Measurements from ENCODE around the gene PDS5B. TPM values are rescaled to one million over a fixed set of nuclear protein-coding genes. Genes with fewer than 3 reads are reported as not detected.

The PDS5B gene
- total and polyA plus RNA-seq, 10 of the 15 experiments (the other 5 are each of a cell fraction or from before 2014, with no cell fraction given) = 15.4 to 55.3 (median 30.7) TPM

GRCh38 chr13:32553720-32554119 lies 32.5 kb upstream of the PDS5B start:
- RAD21 ChIA-PET (ENCODE audit: unreplicated experiment) = no interaction called here
- H2AFZ ChIP-seq (ENCODE audit: control insufficient read depth, low read depth, low read length) = no peak overlapping the region

More at GRCh38 chr13:32553720-32554119, 32.5 kb upstream of the PDS5B start:
- ATAC-seq (no peak), DNase-seq (ENCODE audit: low read depth, low spot score) (no peak), FAIRE-seq (no peak)
- intact Hi-C loops (cut with micrococcal nuclease; ENCODE audit: unreplicated experiment) (no loop called here), in situ Hi-C loops (cut with MboI) (no loop called here)
- CTCF ChIA-PET = no interaction called here
- SMC1A ChIA-PET (ENCODE audit: uncharacterized antibody, unreplicated experiment) = no interaction called here
- Histone ChIP-seq H3K9ac (ENCODE audit: control insufficient read depth, insufficient read depth, low read length) (no peak overlapping the region), H3K9me3 (replicated peaks; ENCODE audit: control insufficient read depth, insufficient read depth, low read length) (no peaks in the 10 kb centered on the region), H3K27me3 (replicated peaks in 1 of 2; ENCODE audit: control insufficient read depth in 2 of 2, insufficient read depth in 2 of 2, low read length in 1 of 2) (no peaks in the 10 kb centered on the region), H4K20me1 (ENCODE audit: control insufficient read depth, insufficient read depth) (no peaks in the 10 kb centered on the region), H3K4me3 (no peak overlapping the region), H3K79me2 (ENCODE audit: control insufficient read depth, insufficient read depth, low read length) (no peaks in the 10 kb centered on the region), H3K4me2 (ENCODE audit: control insufficient read depth, insufficient read depth) (no peak overlapping the region), H3K4me1 (ENCODE audit: control insufficient read depth, insufficient read depth, low read length) (peaks cover 5% of the 10 kb centered on the region; the same call in 1 of the 2 replicates), H3K27ac (ENCODE audit: control insufficient read depth, insufficient read depth) (no peak overlapping the region), H3K36me3 (ENCODE audit: control insufficient read depth in 2 of 2, insufficient read depth in 2 of 2, low read length in 1 of 2) (no peaks in the 10 kb centered on the region)
- no TSS peak for BruUV-seq (replicated peaks)
- no peak for TF ChIP-seq CHD1 (IDR thresholded peaks at IDR 0.05; ENCODE audit: low read depth, low read length)
- no peak for TF ChIP-seq NR2F1 (conservative IDR thresholded peaks at IDR 0.05)
- no peak for TF ChIP-seq KLF5 (IDR thresholded peaks at IDR 0.05; ENCODE audit: partially characterized antibody)
- TF ChIP-seq BHLHE40 (IDR thresholded peaks at IDR 0.05; ENCODE audit: borderline replicate concordance in 1 of 2, low read depth in 2 of 2, low read length in 1 of 2) = no peak
- no peak for TF ChIP-seq CBX5 (IDR thresholded peaks at IDR 0.05; ENCODE audit: low read depth)
- no peak for TF ChIP-seq ZNF622 (IDR thresholded peaks at IDR 0.05)
- TF ChIP-seq ZSCAN29 (IDR thresholded peaks at IDR 0.05) = no peak
- TF ChIP-seq ZBTB33 (IDR thresholded peaks at IDR 0.05) = no peak
- POLR2A ChIA-PET = interaction anchor here (0.6 kb wide), 1 partner anchor 179 kb away, joined by 3 read pairs; no protein-coding TSS in a partner anchor
- 11% methylated on average over 1 of the region's 1 CpG for WGBS (ENCODE audit: insufficient coverage, insufficient replicate concordance, low lambda C conversion rate, missing lambda C conversion rate)

All from GM12878 (cell line).